Tibial artery (tissue), 4 donors: ENCODE results near the gene SMAGP.
A peak's percentile ranks its signal among the peaks of the same experiment; 100 is the strongest.
"Not testable (repeated sequence)": the region's sequence is repeated elsewhere in the genome, so short reads cannot be mapped to it uniquely, and the experiment has no call there.

Experiments
- DNase-seq, 2 donors: peaks; one replicate each; pipeline ENCODE4 v3.0.0-alpha.2; 2019
- H3K27ac ChIP-seq, 2 donors: fragments of 200-600 bp; sonication (generic) in 1 of 2; 1 replicate in 1 of 2; 2 replicates in 1 of 2; pipeline ENCODE4 v1.5.1; 2018 to 2019; ENCODE audit warnings: mild to moderate bottlenecking in 1 of 2
- H3K27me3 ChIP-seq, 2 donors: fragments of 200-600 bp; sonication (generic) in 1 of 2; one replicate each; pipeline versions ENCODE4 v1.5.1 to v1.6.0; 2016 to 2019
- H3K36me3 ChIP-seq, 3 donors: fragments of 200-600 bp; sonication (generic) in 2 of 3; one replicate each; pipeline ENCODE4 v1.5.1; 2016 to 2019; ENCODE audit warnings: mild to moderate bottlenecking in 2 of 3
- H3K4me1 ChIP-seq, 4 donors: fragments of 200-600 bp; sonication (generic) in 2 of 4; 1 replicate in 3 of 4; 2 replicates in 1 of 4; pipeline ENCODE4 v1.5.1; 2016 to 2019
- H3K4me3 ChIP-seq, 2 donors: fragments of 200-600 bp; sonication (generic) in 1 of 2; 1 replicate in 1 of 2; 2 replicates in 1 of 2; pipeline ENCODE4 v1.5.1; 2018 to 2019; ENCODE audit warnings: mild to moderate bottlenecking in 2 of 2
- H3K9me3 ChIP-seq, 3 donors: fragments of 200-600 bp; sonication (generic) in 1 of 3; one replicate each; pipeline ENCODE4 v1.5.1; 2016 to 2019
- intact Hi-C: fragments of 100-400 bp; cut with DNase I; formaldehyde crosslinking; loops from one replicate; pipeline ENCODE4 v1.15.0; 2023; ENCODE audit warnings: low total_unique reads
- TF ChIP-seq, protein P1 (sequence below), 2 experiments: fragments of 200-600 bp in 1 of 2; fragments of 450-650 bp in 1 of 2; IDR thresholded peaks; one replicate each; pipeline ENCODE4 v1.5.1; 2017 to 2019; ENCODE audit warnings: antibody characterized with exemption in 2 of 2, mild to moderate bottlenecking in 1 of 2, moderate library complexity in 1 of 2

Gene SMAGP

DNA sequence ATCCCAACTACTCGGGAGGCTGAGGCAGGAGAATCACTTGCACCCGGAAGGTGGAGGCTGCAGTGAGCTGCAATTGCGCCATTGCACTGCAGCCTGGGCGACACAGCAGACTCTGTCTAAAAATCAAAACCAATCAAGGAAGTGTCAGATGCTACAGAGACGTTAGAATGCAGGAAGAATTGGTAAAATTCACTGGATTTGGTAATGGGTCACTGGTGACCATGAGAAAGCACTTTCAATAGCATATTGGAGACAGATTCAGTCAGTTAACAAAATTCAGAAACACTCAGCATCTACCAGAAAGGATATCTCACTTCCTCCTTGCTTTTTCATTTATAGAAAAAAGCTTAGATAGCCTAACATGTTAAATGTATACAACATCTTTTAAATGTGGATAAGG is 36.3 kb upstream of the SMAGP start:
- DNase-seq, result no peak
- no peak overlapping the region for H3K27ac ChIP-seq
- no peaks in the 10 kb centered on the region for H3K4me1 ChIP-seq
- TF ChIP-seq, protein P1, sequence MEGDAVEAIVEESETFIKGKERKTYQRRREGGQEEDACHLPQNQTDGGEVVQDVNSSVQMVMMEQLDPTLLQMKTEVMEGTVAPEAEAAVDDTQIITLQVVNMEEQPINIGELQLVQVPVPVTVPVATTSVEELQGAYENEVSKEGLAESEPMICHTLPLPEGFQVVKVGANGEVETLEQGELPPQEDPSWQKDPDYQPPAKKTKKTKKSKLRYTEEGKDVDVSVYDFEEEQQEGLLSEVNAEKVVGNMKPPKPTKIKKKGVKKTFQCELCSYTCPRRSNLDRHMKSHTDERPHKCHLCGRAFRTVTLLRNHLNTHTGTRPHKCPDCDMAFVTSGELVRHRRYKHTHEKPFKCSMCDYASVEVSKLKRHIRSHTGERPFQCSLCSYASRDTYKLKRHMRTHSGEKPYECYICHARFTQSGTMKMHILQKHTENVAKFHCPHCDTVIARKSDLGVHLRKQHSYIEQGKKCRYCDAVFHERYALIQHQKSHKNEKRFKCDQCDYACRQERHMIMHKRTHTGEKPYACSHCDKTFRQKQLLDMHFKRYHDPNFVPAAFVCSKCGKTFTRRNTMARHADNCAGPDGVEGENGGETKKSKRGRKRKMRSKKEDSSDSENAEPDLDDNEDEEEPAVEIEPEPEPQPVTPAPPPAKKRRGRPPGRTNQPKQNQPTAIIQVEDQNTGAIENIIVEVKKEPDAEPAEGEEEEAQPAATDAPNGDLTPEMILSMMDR (IDR thresholded peaks at IDR 0.05), result no peak
- intact Hi-C loops, result no loop called here
- no peak overlapping the region for H3K4me3 ChIP-seq
- peaks cover 0 to 3% of the 10 kb centered on the region in 2 donors for H3K27me3 ChIP-seq
- H3K36me3 ChIP-seq, result no peaks in the 10 kb centered on the region
- H3K9me3 ChIP-seq, result no peaks in the 10 kb centered on the region

GRCh38 chr12:51300768-51301167 is 30.6 kb upstream of the SMAGP start:
- intact Hi-C loops, H3K36me3 ChIP-seq, H3K27me3 ChIP-seq, H3K4me3 ChIP-seq, H3K4me1 ChIP-seq, H3K27ac ChIP-seq, H3K9me3 ChIP-seq, DNase-seq: not testable (repeated sequence)

DNA sequence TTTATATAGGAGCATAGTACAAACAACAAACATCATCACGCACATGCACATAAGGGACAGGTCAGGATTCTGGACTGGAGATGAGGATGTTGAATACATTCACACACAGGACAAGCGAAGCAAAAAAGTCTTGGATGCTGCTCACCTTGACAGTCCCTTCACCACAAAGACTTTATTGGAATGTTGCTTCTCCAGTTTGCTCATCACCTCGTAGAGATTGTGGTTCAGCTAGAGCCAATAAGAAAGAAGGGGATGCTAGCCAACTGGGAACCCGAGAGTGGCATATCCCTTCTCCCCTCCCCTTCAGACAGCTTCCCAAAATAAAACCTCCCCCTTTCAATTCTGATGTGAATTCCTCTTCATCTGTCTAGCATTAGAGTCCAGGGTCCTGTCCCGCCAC is 25.4 kb upstream of the SMAGP start:
- Histone ChIP-seq H3K9me3 (no peaks in the 10 kb centered on the region), H3K36me3 (no peaks in the 10 kb centered on the region), H3K27ac (no peak overlapping the region), H3K4me1 (no peaks in the 10 kb centered on the region), H3K4me3 (no peak overlapping the region), H3K27me3 (no peaks in the 10 kb centered on the region)
- intact Hi-C loops, result no loop called here
- TF ChIP-seq, protein P1 (IDR thresholded peaks at IDR 0.05), result no peak
- no peak for DNase-seq

DNA sequence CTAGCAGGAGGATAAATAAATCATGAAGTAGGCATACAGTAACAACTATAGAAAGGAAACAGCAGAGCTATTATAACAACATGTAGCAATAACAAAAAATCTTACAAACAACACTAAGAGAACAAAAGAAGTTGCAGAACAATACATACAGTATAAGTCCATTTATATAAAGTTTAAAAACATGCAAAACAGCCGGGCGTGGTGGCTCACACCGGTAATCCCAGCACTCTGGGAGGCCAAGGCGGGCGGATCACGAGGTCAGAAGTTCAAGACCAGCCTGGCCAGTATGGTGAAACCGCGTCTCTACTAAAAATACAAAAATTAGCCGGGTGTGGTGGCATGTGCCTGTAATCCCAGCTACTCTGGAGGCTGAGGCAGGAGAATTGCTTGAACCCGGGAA is 23.9 kb upstream of the SMAGP start:
- DNase-seq, H3K4me1 ChIP-seq, H3K27ac ChIP-seq, H3K4me3 ChIP-seq, H3K9me3 ChIP-seq, H3K27me3 ChIP-seq, H3K36me3 ChIP-seq, intact Hi-C loops: not testable (repeated sequence)

DNA sequence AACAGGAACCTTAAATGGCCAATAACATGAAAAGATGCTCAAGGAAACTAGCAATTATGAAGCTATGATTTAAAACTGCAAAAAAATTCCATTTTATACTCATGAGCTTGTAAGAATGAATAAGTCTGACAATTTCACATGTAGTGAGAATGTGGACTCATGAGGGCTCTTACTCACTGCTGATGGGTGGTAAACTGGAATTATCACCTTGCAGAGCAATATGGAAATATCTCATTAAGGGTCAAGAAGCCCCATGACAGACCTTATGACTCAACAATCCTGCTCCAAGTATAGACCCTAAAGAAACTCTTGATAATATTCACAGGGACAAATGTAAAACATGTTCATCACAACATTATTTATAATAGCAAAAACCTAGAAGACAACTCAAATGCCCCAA is 23.5 kb upstream of the SMAGP start:
- Histone ChIP-seq H3K27me3 (no peaks in the 10 kb centered on the region), H3K4me3 (no peak overlapping the region), H3K36me3 (no peaks in the 10 kb centered on the region), H3K4me1 (no peaks in the 10 kb centered on the region), H3K9me3 (no peaks in the 10 kb centered on the region), H3K27ac (no peak overlapping the region)
- no peak for DNase-seq
- intact Hi-C loops, result no loop called here
- TF ChIP-seq, protein P1 (IDR thresholded peaks at IDR 0.05), result no peak

DNA sequence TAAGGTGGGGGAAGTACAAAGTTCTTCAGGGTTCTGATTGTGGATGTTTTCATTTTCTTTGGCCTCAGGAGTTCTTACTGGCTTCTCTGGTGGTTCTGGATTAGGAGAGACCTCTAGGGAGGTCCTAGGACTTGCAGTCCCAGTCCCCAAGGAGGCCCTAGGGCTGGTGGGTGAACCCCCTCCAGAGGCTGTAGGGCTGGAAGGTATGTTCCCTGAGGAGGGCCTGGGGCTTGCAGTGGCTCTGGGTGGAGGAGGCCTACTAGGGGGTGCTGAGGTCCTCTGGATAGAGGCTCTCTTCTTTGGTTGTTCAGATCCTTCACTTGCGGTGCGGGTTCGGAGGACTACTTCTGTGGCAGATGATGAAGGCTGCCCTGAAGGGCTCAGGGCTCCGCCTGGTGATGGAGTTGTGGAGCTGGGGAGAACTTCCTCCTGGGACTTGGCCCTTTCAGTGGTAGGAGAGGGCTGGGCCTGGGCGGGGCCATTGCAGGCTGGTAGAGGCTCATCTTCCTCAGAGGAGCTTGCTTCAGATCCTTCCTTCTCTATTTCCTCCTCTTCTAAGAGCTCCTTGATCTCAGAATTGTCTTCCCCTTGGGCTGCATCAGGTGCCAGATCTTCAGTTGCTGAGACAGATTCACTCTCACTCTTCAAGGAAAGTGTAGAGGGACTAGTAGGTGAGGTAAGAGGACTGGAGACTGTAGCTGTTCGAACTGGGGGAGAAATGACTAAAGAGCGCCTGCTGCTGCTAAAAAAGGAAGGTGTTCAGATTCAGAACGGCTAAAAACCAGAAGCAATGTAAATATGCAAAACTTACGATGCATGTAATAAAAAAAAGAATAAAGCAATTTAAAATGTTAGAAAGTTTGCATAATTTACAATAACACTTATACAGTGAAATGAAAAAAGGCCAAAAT is 21.6 kb upstream of the SMAGP start:
- peak; percentile 64 to 78 for DNase-seq

DNA sequence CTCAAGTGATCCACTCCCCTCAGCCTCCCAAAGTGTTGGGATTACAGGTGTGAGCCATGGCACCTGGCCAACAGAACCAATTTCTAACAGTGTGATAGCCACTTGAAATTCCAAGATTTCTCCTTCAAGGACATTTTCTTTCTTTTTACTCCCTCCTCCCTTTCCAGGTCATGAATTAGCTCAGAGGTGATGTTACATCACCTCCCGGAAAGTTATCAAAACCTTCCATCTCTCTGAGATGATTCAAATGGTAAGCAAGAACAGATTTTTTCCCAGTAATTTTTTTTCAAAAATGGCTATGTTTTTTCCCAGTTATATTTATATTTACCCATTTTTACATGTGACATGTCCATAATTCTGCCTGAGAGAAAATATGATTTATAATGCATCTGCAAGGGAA is 15.6 kb upstream of the SMAGP start:
- Histone ChIP-seq H3K36me3 (no peaks in the 10 kb centered on the region), H3K4me3 (no peak overlapping the region), H3K9me3 (no peaks in the 10 kb centered on the region), H3K27me3 (no peaks in the 10 kb centered on the region), H3K27ac (no peak overlapping the region), H3K4me1 (no peaks in the 10 kb centered on the region)
- intact Hi-C loops, result no loop called here
- DNase-seq, result no peak
- TF ChIP-seq, protein P1 (IDR thresholded peaks at IDR 0.05), result no peak

More for the DNA sequence above, 21.6 kb upstream of the SMAGP start:
- H3K4me3 ChIP-seq, H3K27ac ChIP-seq, H3K27me3 ChIP-seq, H3K4me1 ChIP-seq, H3K9me3 ChIP-seq, intact Hi-C loops, H3K36me3 ChIP-seq: not testable (repeated sequence)
